Activated CD4-positive, alpha-beta T cell treated with anti-CD3 and anti-CD28 coated beads, Interleukin-2, amount 10 ng/mL, durations not matched to agents 7 days and 5 days (primary cell): ENCODE data around the gene XPO6. TPM values are rescaled to one million over a fixed set of nuclear protein-coding genes. Genes with fewer than 3 reads are reported as not detected.

Experiments
- CTCF ChIA-PET: fragments of 350-600 bp; sonication (Branson Sonifier 250); formaldehyde crosslinking; loops from one replicate; lab custom pipeline; 2021; ENCODE audit warnings: antibody characterized with exemption; lab: Charles Lee
- POLR2A ChIA-PET: fragments of 350-600 bp; sonication (Branson Sonifier 250); formaldehyde crosslinking; loops from one replicate; lab custom pipeline; 2021; ENCODE audit warnings: antibody characterized with exemption; lab: Charles Lee
- DNase-seq: peaks from one replicate; pipeline ENCODE4 v3.0.0-alpha.2; 2020
- H3K27ac Mint-ChIP-seq: one replicate; pipeline ENCODE4 v1.8.0; 2021; ENCODE audit warnings: mild to moderate bottlenecking, moderate library complexity, mixed read lengths
- H3K27me3 Mint-ChIP-seq: one replicate; pipeline ENCODE4 v1.8.0; 2021; ENCODE audit warnings: mixed read lengths
- H3K36me3 Mint-ChIP-seq: one replicate; pipeline ENCODE4 v1.8.0; 2021; ENCODE audit warnings: low read depth, mixed read lengths
- H3K4me1 Mint-ChIP-seq: one replicate; pipeline ENCODE4 v1.8.0; 2021; ENCODE audit warnings: mixed read lengths
- H3K4me3 Mint-ChIP-seq: one replicate; pipeline ENCODE4 v1.8.0; 2021; ENCODE audit warnings: mild to moderate bottlenecking, moderate library complexity, mixed read lengths
- H3K9me3 Mint-ChIP-seq: one replicate; pipeline ENCODE4 v1.8.0; 2021; ENCODE audit warnings: mixed read lengths
- total RNA-seq, 2 experiments: library from RNA; stranded (reverse); gene quantifications; one replicate each; pipeline ENCODE4 v1.2.3, GENCODE V29; 2021

Gene XPO6
- total RNA-seq, 2 experiments from 2014 or later = 237 to 304 TPM

DNA sequence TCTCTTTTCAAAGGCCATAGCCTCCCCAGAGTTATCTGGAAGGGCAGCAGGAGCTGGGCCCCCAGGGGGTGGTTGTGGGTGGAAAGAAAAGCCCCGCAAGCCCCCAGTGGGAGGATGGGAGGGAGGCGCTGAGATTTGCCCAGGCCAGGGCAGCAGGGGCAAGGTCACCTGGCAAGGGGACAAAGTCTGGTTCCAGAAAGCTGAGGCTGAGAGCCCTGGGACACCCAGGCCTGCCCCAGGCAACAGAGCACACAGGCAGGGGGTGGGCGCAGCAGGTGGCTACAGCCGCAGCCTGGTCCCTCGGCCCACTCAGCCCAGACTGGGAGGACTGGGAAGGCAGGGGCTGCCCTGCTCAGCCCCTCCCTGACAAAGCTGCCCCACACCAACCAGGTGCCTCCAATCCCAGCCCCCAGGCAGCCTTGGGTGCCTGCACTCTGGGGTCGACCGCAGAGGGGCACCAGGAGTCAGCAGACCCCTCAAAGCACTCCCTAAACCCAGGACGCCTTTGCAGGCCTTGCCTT is 124.6 kb downstream of the XPO6 start:
- Mint-ChIP-seq H3K9me3 (no peaks in the 10 kb centered on the region), H3K4me1 (no peaks in the 10 kb centered on the region), H3K4me3 (no peak overlapping the region), H3K36me3 (peaks cover 2% of the 10 kb centered on the region), H3K27ac (no peak overlapping the region), H3K27me3 (no peaks in the 10 kb centered on the region)
- POLR2A ChIA-PET = no interaction called here
- no peak for DNase-seq
- CTCF ChIA-PET = interaction anchor here (1.2 kb wide), 1 partner anchor 226 kb away, joined by 3 read pairs; no protein-coding TSS in a partner anchor

DNA sequence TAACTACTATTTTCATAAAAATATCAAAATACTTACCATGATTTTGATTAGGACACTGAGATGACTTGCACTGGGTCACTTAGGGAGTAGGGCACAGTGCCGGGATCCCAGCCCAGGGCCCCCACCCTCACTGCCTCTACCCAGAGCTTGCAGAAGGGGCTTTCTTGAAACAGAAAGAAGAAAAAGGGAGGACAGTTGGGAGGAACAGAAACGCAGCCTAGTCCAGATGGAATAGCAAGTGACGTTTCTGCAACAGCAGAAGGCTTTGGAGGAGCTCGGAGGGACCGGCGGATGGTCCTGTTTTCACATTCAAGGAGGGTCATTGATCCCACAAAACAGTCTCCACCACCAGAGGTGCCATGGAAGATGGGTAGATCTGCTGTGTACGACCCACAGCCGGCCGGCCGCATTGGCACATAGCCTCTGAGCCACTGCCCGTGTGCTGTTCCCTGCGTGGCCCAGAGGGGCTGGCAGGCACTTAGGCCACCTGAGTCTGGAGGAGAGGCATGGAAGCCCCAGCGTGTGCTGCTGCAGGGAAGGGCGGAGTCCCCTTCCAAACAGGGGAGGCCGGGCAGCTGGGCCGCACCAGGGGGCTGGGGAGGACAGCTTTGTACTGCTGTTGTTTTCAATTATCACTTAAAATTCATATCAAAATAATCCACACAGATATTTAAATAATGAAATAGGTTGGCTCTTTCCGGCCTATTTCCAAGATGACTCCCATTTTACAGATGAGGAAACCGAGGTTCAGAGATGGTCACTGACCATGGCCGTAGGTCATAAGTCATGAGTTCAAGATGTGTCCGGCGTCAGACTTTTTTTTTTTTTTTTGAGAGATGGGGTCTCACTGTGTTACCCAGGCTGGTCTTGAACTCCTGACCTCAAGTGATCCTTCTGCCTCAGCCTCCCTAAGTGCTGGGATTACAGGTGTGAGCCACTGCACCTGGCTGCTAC is 125.3 kb downstream of the XPO6 start:
- ChIA-PET CTCF (no interaction called here), POLR2A (no interaction called here)
- no peak overlapping the region for H3K4me3 Mint-ChIP-seq
- no peaks in the 10 kb centered on the region for H3K36me3 Mint-ChIP-seq
- no peaks in the 10 kb centered on the region for H3K4me1 Mint-ChIP-seq
- H3K9me3 Mint-ChIP-seq = no peaks in the 10 kb centered on the region
- no peak for DNase-seq
- no peaks in the 10 kb centered on the region for H3K27me3 Mint-ChIP-seq
- no peak overlapping the region for H3K27ac Mint-ChIP-seq

DNA sequence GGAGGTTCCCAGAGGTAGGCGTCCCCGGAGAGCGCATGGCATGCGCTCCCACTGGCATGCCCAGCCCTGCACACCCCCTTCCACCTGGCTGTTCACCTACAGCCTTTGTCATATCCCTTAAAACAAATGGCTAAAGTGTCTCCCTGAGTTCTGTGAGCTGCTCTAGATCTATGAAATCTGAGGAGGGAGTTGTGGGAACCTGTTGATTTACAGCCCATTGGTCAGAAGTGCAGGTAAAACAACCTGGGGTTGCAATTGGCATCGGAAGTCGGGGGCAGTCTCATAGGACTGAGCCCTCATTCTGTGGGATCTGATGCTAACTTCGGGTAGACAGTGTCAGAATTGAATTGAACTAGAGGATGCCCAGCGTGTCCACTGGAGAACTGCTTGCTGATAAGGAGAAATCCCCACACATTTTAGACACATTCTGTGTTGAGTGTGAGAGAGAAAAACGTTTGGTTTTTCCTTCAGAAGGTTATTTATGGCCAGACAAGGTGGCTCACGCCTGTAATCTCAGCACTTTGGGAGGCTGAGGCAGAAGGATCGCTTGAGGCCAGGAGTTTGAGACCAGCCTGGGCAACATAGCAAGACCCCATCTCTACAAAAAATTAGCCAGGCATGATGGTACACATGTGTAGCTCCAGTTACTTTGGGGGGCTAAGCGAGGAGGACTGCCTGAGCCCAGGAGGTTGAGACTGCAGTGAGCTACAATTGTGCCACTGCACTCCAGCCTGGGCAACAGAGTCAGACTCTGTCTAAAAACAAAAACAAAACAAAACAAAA is 126.2 kb downstream of the XPO6 start:
- ChIA-PET POLR2A (no interaction called here), CTCF (no interaction called here)
- Mint-ChIP-seq H3K27ac (no peak overlapping the region), H3K27me3 (no peaks in the 10 kb centered on the region), H3K36me3 (no peaks in the 10 kb centered on the region), H3K4me1 (no peaks in the 10 kb centered on the region), H3K4me3 (no peak overlapping the region), H3K9me3 (no peaks in the 10 kb centered on the region)
- DNase-seq = no peak

DNA sequence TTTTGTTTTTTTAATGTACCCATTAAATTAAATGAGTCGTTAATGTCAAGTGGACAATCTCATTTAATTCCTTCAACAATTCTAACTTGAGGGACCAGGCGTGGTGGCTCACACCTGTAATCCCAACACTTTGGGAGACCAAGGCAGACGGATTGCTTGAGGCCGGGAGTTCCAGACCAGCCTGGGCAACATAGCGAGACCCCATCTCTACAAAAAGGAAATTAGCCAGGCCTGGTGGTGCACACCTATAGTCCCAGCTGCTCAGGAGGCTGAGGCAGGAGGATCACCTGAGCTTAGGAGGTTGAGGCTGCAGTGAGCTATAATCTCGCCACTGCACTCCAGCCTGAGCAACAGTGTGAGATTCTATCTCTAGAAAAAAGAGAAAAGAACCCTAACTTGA is 127.6 kb downstream of the XPO6 start:
- no peak overlapping the region for H3K4me3 Mint-ChIP-seq
- H3K4me1 Mint-ChIP-seq = no peaks in the 10 kb centered on the region
- no peaks in the 10 kb centered on the region for H3K9me3 Mint-ChIP-seq
- DNase-seq = no peak
- H3K36me3 Mint-ChIP-seq = no peaks in the 10 kb centered on the region
- ChIA-PET CTCF (no interaction called here), POLR2A (interaction anchor here (0.7 kb wide), 1 partner anchor 13 kb away, joined by 3 read pairs; no protein-coding TSS in a partner anchor)
- H3K27me3 Mint-ChIP-seq = no peaks in the 10 kb centered on the region
- no peak overlapping the region for H3K27ac Mint-ChIP-seq

DNA sequence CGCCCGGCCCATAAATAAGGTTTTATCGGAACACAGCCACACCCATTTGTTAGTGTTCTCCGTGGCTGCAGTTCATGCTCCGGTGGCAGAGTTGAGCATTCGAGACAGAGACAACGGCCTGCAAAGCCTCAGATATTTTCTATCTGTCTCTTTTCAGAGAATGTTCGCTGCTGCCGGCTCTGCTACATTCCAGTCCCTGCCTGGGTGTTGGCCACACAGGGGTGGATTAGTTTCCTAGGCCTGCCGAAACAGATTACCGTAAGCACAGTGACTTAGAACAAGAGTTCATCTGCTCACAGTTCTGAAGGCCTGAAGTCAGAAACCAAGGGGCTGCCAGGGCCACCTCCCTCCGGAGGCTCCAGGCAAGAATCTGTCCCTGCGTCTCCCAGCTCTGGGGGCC is 129.1 kb downstream of the XPO6 start:
- Mint-ChIP-seq H3K4me3 (no peak overlapping the region), H3K27ac (no peak overlapping the region), H3K36me3 (no peaks in the 10 kb centered on the region), H3K4me1 (no peaks in the 10 kb centered on the region), H3K9me3 (no peaks in the 10 kb centered on the region), H3K27me3 (no peaks in the 10 kb centered on the region)
- ChIA-PET CTCF (interaction anchor here (1.2 kb wide), 1 partner anchor 9 kb away, joined by 3 read pairs; no protein-coding TSS in a partner anchor), POLR2A (no interaction called here)
- DNase-seq = no peak

DNA sequence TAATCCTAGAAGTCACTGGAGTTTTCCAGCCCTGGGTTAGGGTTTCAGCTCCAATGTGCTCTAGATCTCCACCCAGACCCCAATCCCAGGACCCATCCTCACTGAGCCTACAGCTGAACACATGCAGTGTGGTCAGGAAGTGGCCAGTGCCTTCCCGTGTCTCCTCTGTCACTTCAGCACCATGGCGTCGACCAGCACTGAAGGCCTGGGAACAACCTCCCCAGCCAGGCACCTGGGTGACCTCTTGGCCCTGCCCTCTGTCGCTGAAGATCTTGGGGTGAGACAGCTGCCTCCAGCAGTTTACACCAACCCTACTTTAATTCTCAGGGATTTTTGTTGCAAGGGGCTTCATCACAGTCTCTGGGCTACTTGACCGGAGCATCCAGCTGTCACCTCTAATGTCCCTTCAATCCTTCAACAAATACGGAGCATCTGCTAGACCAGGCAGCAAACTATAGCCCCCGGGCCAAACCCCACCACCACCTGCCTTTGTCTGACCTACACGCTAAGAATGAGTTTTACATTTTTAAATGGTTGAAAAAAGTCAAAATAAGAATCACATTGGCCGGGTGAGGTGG is 130.3 kb downstream of the XPO6 start:
- POLR2A ChIA-PET = no interaction called here

DNA sequence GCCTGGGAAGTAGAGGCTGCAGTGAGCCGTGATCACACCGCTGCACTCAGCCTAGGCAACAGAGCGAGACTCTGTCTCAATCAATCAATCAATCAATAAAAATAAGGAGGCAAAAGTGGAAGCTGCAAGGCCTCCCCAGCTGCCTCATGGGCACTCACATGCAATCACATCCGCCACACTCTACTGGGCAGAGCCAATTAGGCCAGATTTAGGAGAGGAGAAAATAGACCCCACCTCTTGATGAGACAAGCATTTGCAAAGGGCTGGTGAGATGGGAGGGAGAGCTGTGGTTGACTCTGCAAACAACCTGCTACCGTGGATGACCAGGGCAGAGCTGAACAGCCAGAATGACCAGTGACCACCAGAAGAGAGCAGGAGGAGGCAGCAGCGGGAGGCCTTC is 133.5 kb downstream of the XPO6 start:
- Mint-ChIP-seq H3K4me1 (no peaks in the 10 kb centered on the region), H3K9me3 (no peaks in the 10 kb centered on the region), H3K36me3 (no peaks in the 10 kb centered on the region), H3K27ac (no peak overlapping the region), H3K27me3 (no peaks in the 10 kb centered on the region), H3K4me3 (no peak overlapping the region)
- no peak for DNase-seq
- CTCF ChIA-PET = no interaction called here
- POLR2A ChIA-PET = no interaction called here

More for the DNA sequence above, 130.3 kb downstream of the XPO6 start:
- CTCF ChIA-PET = no interaction called here
- no peak overlapping the region for H3K27ac Mint-ChIP-seq
- H3K27me3 Mint-ChIP-seq = no peaks in the 10 kb centered on the region
- no peak for DNase-seq
- no peaks in the 10 kb centered on the region for H3K9me3 Mint-ChIP-seq
- no peak overlapping the region for H3K4me3 Mint-ChIP-seq
- no peaks in the 10 kb centered on the region for H3K36me3 Mint-ChIP-seq
- H3K4me1 Mint-ChIP-seq = no peaks in the 10 kb centered on the region

DNA sequence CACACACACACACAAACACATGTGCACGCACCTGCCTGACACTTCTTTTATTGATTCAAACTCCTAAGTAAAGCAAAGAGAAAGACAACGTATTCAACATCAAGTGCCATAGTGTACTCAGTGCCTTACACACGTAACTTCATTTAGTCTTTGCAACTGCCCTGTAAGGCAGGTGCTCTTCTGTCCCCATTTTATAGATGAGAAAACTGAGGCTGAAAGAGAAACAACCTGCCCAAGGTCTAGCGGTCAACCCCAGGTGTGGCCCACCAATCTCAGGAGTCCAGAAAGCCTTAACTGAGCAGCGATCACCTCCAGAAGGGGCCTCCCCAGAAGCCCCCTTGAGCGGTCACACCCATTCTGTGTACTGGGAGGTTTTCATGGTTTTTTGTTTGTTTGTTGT is 137.9 kb downstream of the XPO6 start:
- H3K4me3 Mint-ChIP-seq = no peak overlapping the region
- DNase-seq = no peak
- no peaks in the 10 kb centered on the region for H3K36me3 Mint-ChIP-seq
- peaks cover 3% of the 10 kb centered on the region for H3K27me3 Mint-ChIP-seq
- ChIA-PET CTCF (no interaction called here), POLR2A (no interaction called here)
- H3K9me3 Mint-ChIP-seq = no peaks in the 10 kb centered on the region
- no peak overlapping the region for H3K27ac Mint-ChIP-seq
- no peaks in the 10 kb centered on the region for H3K4me1 Mint-ChIP-seq

DNA sequence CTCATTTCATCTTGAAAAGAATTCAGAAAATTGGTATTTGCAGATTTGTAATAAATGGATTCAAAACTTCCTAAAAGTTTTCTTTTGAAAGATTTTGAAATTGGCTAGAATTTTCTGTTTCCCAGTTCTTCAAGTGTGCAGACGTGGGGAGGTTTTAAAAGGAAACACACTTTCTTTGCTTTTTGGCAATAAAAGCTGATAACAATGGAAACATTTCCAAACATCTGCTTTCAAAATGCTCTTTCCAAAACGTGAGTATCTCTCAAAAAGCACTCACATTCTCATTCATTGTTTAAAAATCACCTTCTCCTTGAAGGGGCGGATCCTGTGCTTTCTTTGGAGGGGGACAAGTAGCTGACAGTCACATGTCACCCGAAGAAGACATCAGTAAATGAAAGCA is 139.7 kb downstream of the XPO6 start:
- H3K4me3 Mint-ChIP-seq = no peak overlapping the region
- CTCF ChIA-PET = no interaction called here

DNA sequence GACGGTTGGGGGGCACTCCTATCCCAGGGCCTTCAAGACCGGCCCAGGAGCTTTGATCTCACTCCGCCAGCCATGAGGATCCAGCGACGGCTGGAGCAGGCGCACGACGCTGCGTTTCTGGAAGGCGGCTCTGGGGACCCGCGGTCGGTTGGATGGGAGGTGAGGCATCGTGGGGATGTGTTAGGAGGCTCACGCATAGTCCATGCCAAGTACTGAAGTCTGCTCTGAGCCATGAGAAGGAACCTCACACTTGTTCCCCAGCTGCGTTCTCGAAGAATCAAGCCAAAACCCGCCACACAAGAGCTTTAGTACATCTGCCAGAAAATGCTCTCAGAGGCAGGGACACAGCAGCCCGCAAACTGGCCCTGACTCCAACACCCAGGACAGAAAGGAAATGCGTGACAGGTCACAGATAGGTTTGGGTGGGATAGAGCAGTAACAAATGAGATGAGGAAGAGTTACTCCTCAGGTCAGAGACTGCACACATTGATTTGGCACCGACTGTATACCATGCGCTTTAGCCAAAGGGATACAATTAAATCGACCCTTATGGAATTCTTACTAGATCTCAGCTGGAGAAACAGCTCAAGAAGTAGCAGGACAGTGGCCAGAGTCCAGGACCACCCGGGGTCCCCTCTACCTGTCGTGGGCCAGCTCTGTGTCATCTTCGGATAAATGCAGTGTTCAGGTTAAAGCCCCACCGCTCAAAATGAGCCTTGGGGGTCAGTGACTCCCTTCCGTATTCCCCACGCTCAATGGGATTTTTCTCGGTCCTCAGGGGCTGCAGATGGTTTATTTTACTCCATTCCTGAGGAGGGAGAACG is 141.6 kb downstream of the XPO6 start:
- Mint-ChIP-seq H3K27me3 (peaks cover 8% of the 10 kb centered on the region), H3K36me3 (no peaks in the 10 kb centered on the region), H3K4me1 (no peaks in the 10 kb centered on the region), H3K27ac (no peak overlapping the region), H3K9me3 (no peaks in the 10 kb centered on the region), H3K4me3 (no peak overlapping the region)
- POLR2A ChIA-PET = interaction anchor here (0.6 kb wide), 1 partner anchor 14 kb away, joined by 3 read pairs; no protein-coding TSS in a partner anchor
- no peak for DNase-seq
- CTCF ChIA-PET = interaction anchor here (1.2 to 1.6 kb wide), 4 partner anchors 89 to 520 kb away, joined by 3 to 5 read pairs (median 3); partner anchors contain the start of gene KATNIP

More for the DNA sequence above, 139.7 kb downstream of the XPO6 start:
- Mint-ChIP-seq H3K4me1 (no peaks in the 10 kb centered on the region), H3K27me3 (peaks cover 3% of the 10 kb centered on the region), H3K27ac (no peak overlapping the region), H3K36me3 (no peaks in the 10 kb centered on the region), H3K9me3 (no peaks in the 10 kb centered on the region)
- no peak for DNase-seq
- POLR2A ChIA-PET = no interaction called here

DNA sequence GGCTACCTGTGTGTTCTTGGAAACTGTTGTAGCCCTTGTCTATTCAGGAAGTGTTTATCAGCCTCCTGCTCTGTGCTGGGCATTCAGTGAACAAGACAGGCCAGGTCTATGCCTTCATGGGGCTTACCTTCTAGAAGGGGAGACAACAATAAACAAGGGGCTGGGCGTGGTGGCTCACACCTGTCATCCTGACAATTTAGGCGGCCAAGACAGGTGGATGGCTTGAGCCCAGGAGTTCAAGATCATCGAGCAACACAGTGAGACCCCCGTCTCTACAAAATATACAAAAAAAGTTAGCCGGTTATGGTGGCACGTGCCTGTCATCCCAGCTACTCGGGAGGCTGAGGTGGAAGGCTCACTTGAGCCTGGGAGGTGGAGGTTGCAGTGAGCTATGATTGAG is 142.8 kb downstream of the XPO6 start:
- Mint-ChIP-seq H3K36me3 (no peaks in the 10 kb centered on the region), H3K4me1 (no peaks in the 10 kb centered on the region), H3K9me3 (no peaks in the 10 kb centered on the region), H3K4me3 (no peak overlapping the region), H3K27ac (no peak overlapping the region), H3K27me3 (peaks cover 19% of the 10 kb centered on the region)
- CTCF ChIA-PET = no interaction called here
- no peak for DNase-seq
- POLR2A ChIA-PET = no interaction called here
